H1 (cell line): ENCODE results near the gene INPP5K. TPM values are rescaled to one million over a fixed set of nuclear protein-coding genes. Genes with fewer than 3 reads are reported as not detected.

Source experiments
- CTCF ChIA-PET: fragments of 300-600 bp; sonication (Branson Sonifier 250); formaldehyde crosslinking; loops from one replicate; lab custom pipeline; 2021; ENCODE audit not compliant: partially characterized antibody; lab: Charles Lee
- POLR2A ChIA-PET: fragments of 300-600 bp; sonication (Branson Sonifier 250); formaldehyde crosslinking; loops from one replicate; lab custom pipeline; 2021; ENCODE audit warnings: inconsistent platforms; ENCODE audit not compliant: partially characterized antibody; lab: Charles Lee
- DNase-seq, 2 experiments: peaks; one replicate each; pipeline versions ENCODE4 v3.0.0 to v3.0.0-alpha.2; 2010 to 2022; ENCODE audit warnings: low spot score in 2 of 2, low read depth in 1 of 2, mixed read lengths in 1 of 2
- FAIRE-seq: peaks from 2 replicates; lab custom pipeline; 2011; peaks lifted over from hg19 to GRCh38; lab: Jason Lieb, UNC
- H2AFZ ChIP-seq: 2 replicates; pipeline ENCODE4 v1.8.1; 2012; ENCODE audit warnings: low read length, inconsistent platforms
- H2AK5ac ChIP-seq: 2 replicates; pipeline ENCODE4 v1.6.1; 2013; ENCODE audit warnings: low read depth, low read length
- H2BK120ac ChIP-seq: replicated peaks from 2 replicates; pipeline ENCODE3; 2013; ENCODE audit warnings: low read depth, low read length, inconsistent platforms
- H2BK12ac ChIP-seq: 2 replicates; pipeline ENCODE4 v1.6.1; 2013; ENCODE audit warnings: low read depth, low read length
- H2BK15ac ChIP-seq: 2 replicates; pipeline ENCODE4 v1.6.1; 2013; ENCODE audit warnings: low read length
- H2BK20ac ChIP-seq: 2 replicates; pipeline ENCODE4 v1.6.1; 2013; ENCODE audit warnings: low read length
- H2BK5ac ChIP-seq: 2 replicates; pipeline ENCODE4 v1.6.1; 2013; ENCODE audit warnings: low read depth, low read length
- H3K14ac ChIP-seq: 2 replicates; pipeline ENCODE4 v1.6.1; 2013; ENCODE audit warnings: inconsistent platforms; ENCODE audit not compliant: insufficient read length
- H3K18ac ChIP-seq: 2 replicates; pipeline ENCODE4 v1.6.1; 2013; ENCODE audit warnings: low read length; ENCODE audit errors: extremely low read depth
- H3K23ac ChIP-seq: 2 replicates; pipeline ENCODE4 v1.6.1; 2013; ENCODE audit warnings: inconsistent platforms; ENCODE audit not compliant: insufficient read length
- H3K23me2 ChIP-seq: 2 replicates; pipeline ENCODE4 v1.6.1; 2013; ENCODE audit warnings: low read depth, low read length
- H3K27ac ChIP-seq: 2 replicates; pipeline ENCODE4 v1.6.1; 2011; ENCODE audit warnings: low read depth, low read length, inconsistent platforms
- H3K27me3 ChIP-seq, 4 experiments: replicated peaks in 1 of 4; 1 replicate in 1 of 4; 2 replicates in 3 of 4; pipeline versions ENCODE4 v1.6.1 to v1.8.1; 2011 to 2013; ENCODE audit warnings: low read length in 3 of 4, mild to moderate bottlenecking in 3 of 4, inconsistent platforms in 2 of 4, mixed read lengths in 2 of 4, moderate library complexity in 1 of 4; ENCODE audit not compliant: control insufficient read depth in 3 of 4, insufficient read depth in 3 of 4; ENCODE audit errors: extremely low read depth in 1 of 4
- H3K36me3 ChIP-seq, 4 experiments: 2 replicates each; pipeline versions ENCODE4 v1.6.1 to v1.8.1; 2011 to 2013; ENCODE audit warnings: mild to moderate bottlenecking in 4 of 4, low read length in 3 of 4, moderate library complexity in 2 of 4, control low read depth in 1 of 4, inconsistent platforms in 1 of 4; ENCODE audit not compliant: insufficient read depth in 4 of 4, control insufficient read depth in 2 of 4
- H3K4ac ChIP-seq: replicated peaks from 2 replicates; pipeline ENCODE3; 2013; ENCODE audit warnings: low read length, low read depth, mixed read lengths, inconsistent platforms; ENCODE audit not compliant: insufficient read length
- H3K4me1 ChIP-seq, 4 experiments: replicated peaks in 1 of 4; 1 replicate in 1 of 4; 2 replicates in 3 of 4; pipeline versions ENCODE4 v1.6.1 to v1.8.1; 2011 to 2013; ENCODE audit warnings: low read length in 3 of 4, inconsistent platforms in 2 of 4, mixed read lengths in 1 of 4; ENCODE audit not compliant: insufficient read depth in 4 of 4, control insufficient read depth in 3 of 4
- H3K4me2 ChIP-seq, 2 experiments: 2 replicates each; pipeline versions ENCODE4 v1.6.1 to v1.8.1; 2011 to 2013; ENCODE audit warnings: low read depth in 2 of 2, low read length in 2 of 2, control low read depth in 1 of 2, inconsistent platforms in 1 of 2, mild to moderate bottlenecking in 1 of 2; ENCODE audit not compliant: insufficient read depth in 1 of 2
- H3K4me3 ChIP-seq, 4 experiments: fragments of 200-600, 300-600 bp in 1 of 4; sonication (generic), shearing (Covaris generic), sonication (Bioruptor Twin) in 1 of 4; 2 replicates each; pipeline versions ENCODE4 v1.5.1 to v1.8.1; 2011 to 2016; ENCODE audit warnings: low read length in 4 of 4, low read depth in 3 of 4, control low read depth in 2 of 4, inconsistent platforms in 2 of 4, mild to moderate bottlenecking in 2 of 4, mixed read lengths in 1 of 4, moderate library complexity in 1 of 4; ENCODE audit not compliant: insufficient read depth in 2 of 4; ENCODE audit errors: extremely low read depth in 1 of 4
- H3K56ac ChIP-seq: replicated peaks from 2 replicates; pipeline ENCODE3; 2013; ENCODE audit warnings: low read depth, mild to moderate bottlenecking, mixed read lengths, low read length, inconsistent platforms; ENCODE audit not compliant: insufficient read length
- H3K79me1 ChIP-seq: 2 replicates; pipeline ENCODE4 v1.6.1; 2013; ENCODE audit warnings: low read depth, low read length, control low read depth
- H3K79me2 ChIP-seq, 2 experiments: 2 replicates each; pipeline versions ENCODE4 v1.6.1 to v1.8.1; 2012 to 2013; ENCODE audit warnings: low read length in 2 of 2, mild to moderate bottlenecking in 2 of 2, inconsistent platforms in 1 of 2; ENCODE audit not compliant: insufficient read depth in 2 of 2, control insufficient read depth in 1 of 2
- H3K9ac ChIP-seq, 4 experiments: replicated peaks in 1 of 4; 1 replicate in 1 of 4; 2 replicates in 3 of 4; pipeline versions ENCODE4 v1.6.1 to v1.8.1; 2011 to 2013; ENCODE audit warnings: low read depth in 3 of 4, low read length in 3 of 4, control low read depth in 2 of 4, mild to moderate bottlenecking in 2 of 4, moderate library complexity in 2 of 4, inconsistent platforms in 1 of 4; ENCODE audit errors: extremely low read depth in 1 of 4
- H3K9me3 ChIP-seq, 2 experiments: 2 replicates each; pipeline versions ENCODE4 v1.6.1 to v1.8.1; 2012 to 2013; ENCODE audit warnings: mild to moderate bottlenecking in 2 of 2, moderate library complexity in 2 of 2, control low read depth in 1 of 2, inconsistent platforms in 1 of 2, low read depth in 1 of 2, low read length in 1 of 2, mixed read lengths in 1 of 2; ENCODE audit not compliant: insufficient read depth in 2 of 2
- H4K20me1 ChIP-seq, 2 experiments: replicated peaks in 1 of 2; 2 replicates each; pipeline versions ENCODE3 to v1.8.1; 2011 to 2013; ENCODE audit warnings: inconsistent platforms in 2 of 2, low read length in 2 of 2, mild to moderate bottlenecking in 1 of 2; ENCODE audit not compliant: insufficient read depth in 2 of 2, control insufficient read depth in 1 of 2
- H4K5ac ChIP-seq: 2 replicates; pipeline ENCODE4 v1.6.1; 2013; ENCODE audit warnings: low read length, low read depth, mixed read lengths, inconsistent platforms; ENCODE audit not compliant: insufficient read length
- H4K8ac ChIP-seq: 2 replicates; pipeline ENCODE4 v1.8.0; 2013; ENCODE audit warnings: mild to moderate bottlenecking, moderate library complexity, low read length, inconsistent platforms; ENCODE audit not compliant: insufficient read depth; ENCODE audit errors: extremely low read depth
- H4K91ac ChIP-seq: replicated peaks from 2 replicates; pipeline ENCODE3; 2013; ENCODE audit warnings: low read length, mixed read lengths, inconsistent platforms; ENCODE audit not compliant: insufficient read length
- CTBP2 ChIP-seq: IDR thresholded peaks from 2 replicates; pipeline ENCODE4 v1.7.0; 2011; ENCODE audit warnings: borderline replicate concordance, mild to moderate bottlenecking, moderate library complexity, mixed read lengths, low read length; ENCODE audit not compliant: insufficient read depth, insufficient read length
- PHF8 ChIP-seq: fragments of 200-600 bp; sonication (generic); conservative IDR thresholded peaks from 2 replicates; pipeline ENCODE4 v1.7.1; 2012; ENCODE audit warnings: low read depth, mild to moderate bottlenecking, inconsistent platforms, low read length, moderate library complexity
- POU5F1 ChIP-seq: IDR thresholded peaks from 2 replicates; pipeline ENCODE4 v1.6.1; 2011; ENCODE audit warnings: low read depth, mild to moderate bottlenecking, low read length, moderate library complexity
- RXRA ChIP-seq: IDR thresholded peaks from 2 replicates; pipeline ENCODE4 v1.6.1; 2011; ENCODE audit warnings: low read depth, mild to moderate bottlenecking, low read length, moderate library complexity; ENCODE audit not compliant: insufficient read depth
- SIX5 ChIP-seq: IDR thresholded peaks from 2 replicates; pipeline ENCODE4 v1.6.1; 2011; ENCODE audit warnings: mild to moderate bottlenecking, low read depth, low read length
- SP4 ChIP-seq: IDR thresholded peaks from 2 replicates; pipeline ENCODE4 v1.6.1; 2012; ENCODE audit warnings: low read length, inconsistent platforms
- SRF ChIP-seq: IDR thresholded peaks from 2 replicates; pipeline ENCODE4 v1.6.1; 2011; ENCODE audit warnings: mild to moderate bottlenecking, low read depth, low read length, moderate library complexity
- TAF7 ChIP-seq: optimal IDR thresholded peaks from 2 replicates; pipeline ENCODE3; 2011; ENCODE audit warnings: low read depth, mild to moderate bottlenecking, inconsistent platforms, low read length, moderate library complexity, borderline replicate concordance
- WGBS, 2 experiments: shearing (Covaris generic) in 1 of 2; methylation state at CpG; one replicate each; pipeline versions ENCODE4 v1.1.6 to v1.1.7; 2013 to 2015; ENCODE audit warnings: low lambda C conversion rate in 2 of 2, mixed read lengths in 2 of 2, inconsistent platforms in 1 of 2, low coverage in 1 of 2, missing lambda C conversion rate in 1 of 2; ENCODE audit not compliant: insufficient replicate concordance in 2 of 2, insufficient coverage in 1 of 2, insufficient read length in 1 of 2; ENCODE audit errors: extremely low coverage in 1 of 2, missing lambda C conversion rate in 1 of 2; 5-methylcytosine and 5-hydroxymethylcytosine counted together
- polyA plus RNA-seq, 7 experiments: library from polyadenylated mRNA; depleted of rRNA in 3 of 7; stranded (reverse) in 5 of 7; unstranded in 2 of 7; fragments of >200 nt in 5 of 7; fragments of 200-250 nt in 2 of 7; gene quantifications; 1 replicate in 5 of 7; 2 replicates in 1 of 7; 4 replicates in 1 of 7; pipeline versions ENCODE4 v1.2.1 to v1.2.3, GENCODE V29; 2011 to 2013; ENCODE audit warnings: missing spikeins in 2 of 7, mixed read lengths in 2 of 7
- total RNA-seq: library from RNA; stranded (reverse); fragmentation: NEBNext Ultra II Directional; extraction: Animal tissue kit (Norgen Biotek cat#: 25700); gene quantifications from 2 replicates; pipeline ENCODE4 v1.2.1, GENCODE V29; 2021

The INPP5K gene
- total and polyA plus RNA-seq, 2 of the 8 experiments (the other 6 are each of a cell fraction or from before 2014, with no cell fraction given), result 21.0 to 24.1 TPM

- no peak overlapping the region for H4K8ac ChIP-seq
- 90% methylated on average over 14 of the region's 14 CpGs; no CpG with 5 or more reads in 1 of the 2 experiments for WGBS, 2 experiments
- H3K4me2 ChIP-seq, result no peak overlapping the region
- H4K91ac ChIP-seq, result no peak overlapping the region
- H2BK20ac ChIP-seq, result no peak overlapping the region
- H3K4ac ChIP-seq, result no peak overlapping the region
- H3K14ac ChIP-seq, result no peak overlapping the region
- TF ChIP-seq PHF8 (no peak), RXRA (no peak), CTBP2 (no peak), POU5F1 (no peak), SP4 (no peak), SRF (no peak), TAF7 (no peak), SIX5 (no peak)
- CTCF ChIA-PET, result interaction anchor here (1.6 to 1.8 kb wide), 3 partner anchors 17 to 38 kb away, joined by 5 to 10 read pairs (median 8); partner anchors contain the start of gene INPP5K
- no peaks in the 10 kb centered on the region for H3K79me1 ChIP-seq
- no peak overlapping the region for H3K9ac ChIP-seq
- H2BK5ac ChIP-seq, result no peak overlapping the region
- peaks cover 0 to 2% of the 10 kb centered on the region in 2 experiments for H4K20me1 ChIP-seq
- H3K27me3 ChIP-seq, result no peaks in the 10 kb centered on the region
- no peak overlapping the region for H2AFZ ChIP-seq
- no peak overlapping the region for H4K5ac ChIP-seq
- no peak overlapping the region for H3K23ac ChIP-seq
- POLR2A ChIA-PET, result interaction anchor here (0.8 to 2.9 kb wide), 4 partner anchors 9 to 45 kb away, joined by 3 to 15 read pairs (median 6); partner anchors contain the start of gene INPP5K
- no peak overlapping the region for H2AK5ac ChIP-seq
- H3K4me1 ChIP-seq, result peaks cover 0 to 9% (median 4%) of the 10 kb centered on the region in 4 experiments; a peak in 4 of 7 replicates
- no peak overlapping the region for H2BK120ac ChIP-seq
- DNase-seq (no peak), FAIRE-seq (no peak)
- H3K23me2 ChIP-seq, result peaks cover 7% of the 10 kb centered on the region; the same call in 1 of the 2 replicates
- no peak overlapping the region for H3K27ac ChIP-seq
- H3K79me2 ChIP-seq, result no peaks in the 10 kb centered on the region
- no peak overlapping the region for H2BK12ac ChIP-seq
- H3K36me3 ChIP-seq, result peaks cover 0 to 5% (median 0%) of the 10 kb centered on the region in 4 experiments; a peak in 2 of 8 replicates
- no peak overlapping the region for H2BK15ac ChIP-seq
- no peak overlapping the region for H3K56ac ChIP-seq
- H3K9me3 ChIP-seq, result no peaks in the 10 kb centered on the region
- H3K4me3 ChIP-seq, result no peak overlapping the region
- H3K18ac ChIP-seq, result no peak overlapping the region
Measured at GRCh38 chr17:1495265-1495989, 21.0 kb downstream of the INPP5K start.
